HG03558 (cell line): ENCODE results near the gene SDHB.

Experiments
- ATAC-seq: cut with Tn5 transposase; IDR thresholded peaks from one replicate; pipeline ENCODE4 v1.9.1; 2021; ENCODE audit warnings: moderate number of reproducible peaks; ENCODE audit not compliant: unreplicated experiment; ENCODE audit errors: extremely low read depth

Gene SDHB

DNA sequence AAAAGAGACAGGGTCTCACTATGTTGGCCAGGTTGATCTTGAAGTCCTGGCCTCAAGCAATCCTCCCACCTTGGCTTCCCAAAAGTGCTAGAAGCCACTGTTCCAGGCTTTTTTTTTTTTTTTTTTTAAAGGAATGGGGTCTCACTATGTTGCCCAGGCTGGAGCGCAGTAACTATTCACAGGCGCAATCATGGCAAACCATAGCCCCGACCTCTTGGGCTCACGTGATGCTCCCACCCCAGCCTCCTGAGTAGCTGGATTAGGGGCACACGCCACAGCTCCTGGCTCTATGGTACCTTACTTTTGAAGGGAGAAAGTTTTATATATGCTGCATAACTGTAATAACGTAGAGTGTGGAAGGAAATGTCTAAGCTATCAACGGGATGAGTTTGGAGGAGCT, 36.4 kb downstream of the SDHB start:
- no peak for ATAC-seq

- no peak for ATAC-seq
These were observed 37.5 kb downstream of the SDHB start for GRCh38 chr1:17016317-17016661.

GRCh38 chr1:17014671-17015567, 38.9 kb downstream of the SDHB start:
- ATAC-seq: no peak

GRCh38 chr1:17013491-17014320, 40.1 kb downstream of the SDHB start:
- ATAC-seq: no peak

GRCh38 chr1:17012775-17013490, 40.9 kb downstream of the SDHB start:
- no peak for ATAC-seq

DNA sequence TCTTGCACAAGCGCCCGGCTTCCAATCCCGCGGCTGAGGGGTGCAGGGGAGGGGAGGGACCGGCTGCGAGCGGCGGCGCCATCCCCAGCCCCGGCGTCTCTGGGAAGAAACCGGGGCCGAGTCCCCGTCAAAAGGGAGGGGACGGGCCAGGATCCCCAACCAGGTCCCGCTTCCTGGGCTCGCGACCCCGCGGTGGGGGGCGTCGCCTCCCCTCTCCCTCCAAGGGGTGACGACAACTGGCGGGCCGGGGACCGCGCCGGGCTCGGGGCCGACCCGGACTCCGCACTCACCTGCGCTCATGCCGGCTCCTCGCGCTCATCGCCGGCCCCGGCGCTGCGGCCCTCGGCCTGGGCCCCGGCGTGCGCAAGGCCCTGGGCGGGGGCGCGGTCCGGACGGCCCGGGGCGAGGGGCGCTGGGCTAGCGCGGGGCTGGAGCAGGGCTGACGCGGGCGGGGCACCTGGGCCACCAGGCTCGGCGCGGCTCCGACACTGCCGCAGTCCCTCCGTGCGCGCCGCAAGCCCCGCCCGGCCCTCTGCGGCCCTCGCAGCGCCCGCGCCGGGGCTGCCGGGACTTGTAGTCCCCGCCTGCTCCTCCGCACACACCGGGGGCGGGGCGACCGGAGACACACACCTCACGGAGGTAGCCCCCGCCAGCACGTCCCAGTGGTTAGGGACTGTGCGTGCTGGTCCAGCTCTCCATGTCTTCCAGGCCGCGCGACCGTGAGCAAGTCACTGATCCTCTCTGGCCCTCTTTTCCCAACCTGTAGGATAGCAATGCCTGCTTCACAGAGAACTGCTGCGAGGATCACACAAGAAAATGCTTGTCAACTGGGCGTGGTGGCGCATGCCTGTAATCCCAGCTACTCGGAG, 42.2 kb downstream of the SDHB start, which contains the start of gene ATP13A2:
Gene ATP13A2, minus strand, starts transcription at position 490 of the 869 bp plus-strand sequence. Its CDS starts 190 bp downstream, at position 300.
- ATAC-seq: peak; percentile 45

DNA sequence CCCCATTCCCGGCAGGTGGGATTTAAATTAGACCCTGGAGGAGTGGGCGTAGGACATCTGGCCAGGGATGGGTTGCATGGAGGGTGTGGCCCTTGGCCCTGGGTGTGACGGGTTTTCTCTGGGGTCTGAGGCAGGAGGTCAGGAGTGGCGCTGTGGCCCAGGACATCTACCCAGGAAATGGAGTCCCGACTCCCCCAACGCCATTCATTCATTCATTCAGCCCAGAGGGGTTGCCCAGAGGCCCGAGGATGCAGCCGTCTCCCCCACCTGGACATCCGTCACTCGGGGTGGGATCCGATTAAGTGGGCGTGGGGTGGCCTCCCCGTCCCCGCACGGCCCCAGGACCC, 42.8 kb downstream of the SDHB start:
- ATAC-seq: no peak

GRCh38 chr1:17009706-17010105, 44.1 kb downstream of the SDHB start:
- ATAC-seq: no peak

GRCh38 chr1:17008208-17008855, 45.5 kb downstream of the SDHB start:
- ATAC-seq: no peak

GRCh38 chr1:17007121-17007520, 46.7 kb downstream of the SDHB start:
- no peak for ATAC-seq

DNA sequence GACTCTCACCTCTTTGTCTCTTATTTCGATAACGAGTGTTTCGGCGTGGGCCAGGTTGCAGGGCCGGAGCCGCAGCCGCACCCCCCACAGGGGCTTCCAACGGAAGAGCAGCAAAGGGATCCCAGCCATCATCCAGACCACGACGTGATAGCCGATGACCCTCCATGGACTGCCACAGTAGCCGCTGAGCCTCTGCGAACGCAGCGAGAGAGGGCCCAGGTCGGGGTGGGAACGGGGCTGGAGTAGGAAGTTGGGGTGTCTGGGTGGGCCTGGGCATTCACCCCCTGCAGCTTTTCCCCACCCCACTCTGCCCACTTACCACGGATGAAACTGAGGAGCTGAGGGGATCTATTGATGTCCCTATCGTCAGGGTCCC, 48.5 kb downstream of the SDHB start:
- ATAC-seq: no peak

- ATAC-seq: no peak
These were observed 49.1 kb downstream of the SDHB start for GRCh38 chr1:17004466-17005364.

GRCh38 chr1:17002524-17002902, 51.3 kb downstream of the SDHB start:
- ATAC-seq: no peak

GRCh38 chr1:17001760-17002523, 51.9 kb downstream of the SDHB start:
- ATAC-seq: no peak

GRCh38 chr1:16999863-17000262, 54.0 kb downstream of the SDHB start:
- no peak for ATAC-seq

- no peak for ATAC-seq
These were observed 55.2 kb downstream of the SDHB start for GRCh38 chr1:16998589-16998988.

GRCh38 chr1:16996845-16997244, 57.0 kb downstream of the SDHB start:
- no peak for ATAC-seq
